WTC11 (cell line): ENCODE measurements around the gene SEC23IP. TPM values are rescaled to one million over a fixed set of nuclear protein-coding genes. Genes with fewer than 3 reads are reported as not detected.

Source experiments
- ATAC-seq: fragments of 200-7000 bp; cut with Tn5 transposase; 2 replicates; pipeline ENCODE4 v1.10.0; 2021; ENCODE audit warnings: mild to moderate bottlenecking, moderate library complexity
- CTCF ChIA-PET: fragments of 300-600 bp; sonication (Branson Sonifier 250); formaldehyde crosslinking; loops from one replicate; lab custom pipeline; 2021; ENCODE audit warnings: antibody characterized with exemption; lab: Charles Lee
- POLR2A ChIA-PET: fragments of 350-600 bp; sonication (Branson Sonifier 250); formaldehyde crosslinking; loops from one replicate; lab custom pipeline; 2021; ENCODE audit warnings: antibody characterized with exemption; lab: Charles Lee
- DNase-seq: peaks from one replicate; pipeline ENCODE4 v3.0.0; 2021; ENCODE audit warnings: low spot score
- H3K27ac Mint-ChIP-seq: 2 replicates; pipeline ENCODE4 v1.8.0; 2021; ENCODE audit warnings: mixed read lengths
- H3K27me3 Mint-ChIP-seq: 2 replicates; pipeline ENCODE4 v1.8.0; 2021; ENCODE audit warnings: low read depth, mild to moderate bottlenecking, moderate library complexity, mixed read lengths
- H3K36me3 Mint-ChIP-seq: 2 replicates; pipeline ENCODE4 v1.8.0; 2021; ENCODE audit warnings: mixed read lengths
- H3K4me1 Mint-ChIP-seq: 2 replicates; pipeline ENCODE4 v1.8.0; 2022; ENCODE audit warnings: mixed read lengths
- H3K4me3 Mint-ChIP-seq: 2 replicates; pipeline ENCODE4 v1.8.0; 2021; ENCODE audit warnings: mild to moderate bottlenecking, moderate library complexity, mixed read lengths
- H3K9me3 Mint-ChIP-seq: 2 replicates; pipeline ENCODE4 v1.8.0; 2021; ENCODE audit warnings: mixed read lengths
- ATF2 ChIP-seq: sonication (generic); formaldehyde crosslinking; IDR thresholded peaks from 2 replicates; pipeline ENCODE4 v1.8.1; 2022; ENCODE audit warnings: low read depth, missing genetic modification reagents, borderline replicate concordance
- ATF3 ChIP-seq: sonication (generic); formaldehyde crosslinking; conservative IDR thresholded peaks from 2 replicates; pipeline ENCODE4 v1.8.1; 2022; ENCODE audit warnings: mild to moderate bottlenecking, missing genetic modification reagents
- CBFB ChIP-seq: sonication (generic); formaldehyde crosslinking; IDR thresholded peaks from 2 replicates; pipeline ENCODE4 v1.8.1; 2022; ENCODE audit warnings: mild to moderate bottlenecking, low read depth, missing genetic modification reagents
- CREB1 ChIP-seq: sonication (generic); formaldehyde crosslinking; IDR thresholded peaks from 2 replicates; pipeline ENCODE4 v1.8.0; 2023; ENCODE audit warnings: mild to moderate bottlenecking, missing genetic modification reagents
- HMGXB4 ChIP-seq: sonication (generic); formaldehyde crosslinking; IDR thresholded peaks from 2 replicates; pipeline ENCODE4 v1.8.1; 2023; ENCODE audit warnings: mild to moderate bottlenecking, moderate library complexity, missing genetic modification reagents
- IRF1 ChIP-seq: sonication (generic); formaldehyde crosslinking; IDR thresholded peaks from 2 replicates; pipeline ENCODE4 v1.8.0; 2023; ENCODE audit warnings: missing genetic modification reagents
- NR1H2 ChIP-seq: sonication (generic); formaldehyde crosslinking; IDR thresholded peaks from 2 replicates; pipeline ENCODE4 v1.9.0; 2021; ENCODE audit warnings: mild to moderate bottlenecking, moderate library complexity, missing genetic modification reagents
- PRRX2 ChIP-seq: fragments of 250-450 bp; sonication (Bioruptor Pico); IDR thresholded peaks from 2 replicates; pipeline ENCODE4 v1.8.0; 2021; ENCODE audit warnings: mild to moderate bottlenecking
- RORB ChIP-seq: fragments of 250-450 bp; sonication (Bioruptor Pico); IDR thresholded peaks from 2 replicates; pipeline ENCODE4 v1.9.0; 2021; ENCODE audit warnings: mild to moderate bottlenecking
- STAT6 ChIP-seq: sonication (generic); formaldehyde crosslinking; conservative IDR thresholded peaks from 2 replicates; pipeline ENCODE4 v1.8.1; 2023; ENCODE audit warnings: mild to moderate bottlenecking, low read depth, missing genetic modification reagents, moderate library complexity
- USF1 ChIP-seq: sonication (generic); formaldehyde crosslinking; IDR thresholded peaks from 2 replicates; pipeline ENCODE4 v1.8.0; 2022; ENCODE audit warnings: mild to moderate bottlenecking, missing genetic modification reagents
- ZMAT4 ChIP-seq: fragments of 250-450 bp; sonication (Bioruptor Pico); IDR thresholded peaks from 2 replicates; pipeline ENCODE4 v1.9.0; 2021; ENCODE audit warnings: mild to moderate bottlenecking
- total RNA-seq: library from RNA; stranded (reverse); gene quantifications from 3 replicates; pipeline ENCODE4 v1.2.3, GENCODE V29; 2021

The SEC23IP gene
- total RNA-seq, 1 experiment from 2014 or later, result 82.3 TPM

- ChIA-PET CTCF (no interaction called here), POLR2A (interaction anchor here (0.7 to 2.0 kb wide), 2 partner anchors 22 to 192 kb away, joined by 6 to 8 read pairs; no protein-coding TSS in a partner anchor)
- H3K27ac Mint-ChIP-seq, result no peak overlapping the region; the same call in 1 of the 2 replicates
- peaks cover 38% of the 10 kb centered on the region for H3K36me3 Mint-ChIP-seq
- peaks cover 12% of the 10 kb centered on the region for H3K9me3 Mint-ChIP-seq
- H3K4me1 Mint-ChIP-seq, result peaks cover 18% of the 10 kb centered on the region
- no peak for TF ChIP-seq ATF2 (CRISPR knock-in tag)
- no peak for TF ChIP-seq NR1H2 (CRISPR knock-in tag)
- TF ChIP-seq ZMAT4 (CRISPR knock-in tag), result no peak
- no peak for TF ChIP-seq USF1 (CRISPR knock-in tag)
- TF ChIP-seq IRF1 (CRISPR knock-in tag), result no peak
- ATAC-seq (no peak), DNase-seq (no peak)
- peak overlapping the region; percentile 93 for H3K4me3 Mint-ChIP-seq
- H3K27me3 Mint-ChIP-seq, result peaks cover 5% of the 10 kb centered on the region; the same call in 1 of the 2 replicates
These were observed 1.4 kb downstream of the SEC23IP start for GRCh38 chr10:119893845-119894427.

- POLR2A ChIA-PET, result interaction anchor here (0.5 kb wide), 1 partner anchor 411 kb away, joined by 3 read pairs; no protein-coding TSS in a partner anchor
- Mint-ChIP-seq H3K4me1 (peaks cover 14% of the 10 kb centered on the region), H3K27me3 (no peaks in the 10 kb centered on the region), H3K4me3 (no peak overlapping the region), H3K9me3 (no peaks in the 10 kb centered on the region; the same call in 1 of the 2 replicates), H3K36me3 (peaks cover 40% of the 10 kb centered on the region), H3K27ac (no peak overlapping the region)
- CTCF ChIA-PET, result interaction anchor here (1.2 kb wide), 1 partner anchor 36 kb away, joined by 3 read pairs; no protein-coding TSS in a partner anchor
- ATAC-seq, result no peak
- DNase-seq, result no peak
- TF ChIP-seq RORB (no peak), PRRX2 (no peak), ATF2 (CRISPR knock-in tag) (no peak), HMGXB4 (CRISPR knock-in tag) (no peak), CREB1 (CRISPR knock-in tag) (no peak), STAT6 (CRISPR knock-in tag) (no peak), CBFB (CRISPR knock-in tag) (no peak), ATF3 (CRISPR knock-in tag) (no peak)
These were observed 3.6 kb downstream of the SEC23IP start for GRCh38 chr10:119896061-119896655.
